LNCAP (cell line): Measurements from ENCODE around the gene CRISPLD2.

ENCODE experiments used
- TF ChIP-seq, protein P1 (sequence below): fragments of 450-650 bp; IDR thresholded peaks from 2 replicates; pipeline ENCODE4 v1.5.1; 2017; ENCODE audit warnings: mild to moderate bottlenecking

The CRISPLD2 gene

GRCh38 chr16:84929421-84930297 is 109.9 kb downstream of the CRISPLD2 start:
- TF ChIP-seq, protein P1, sequence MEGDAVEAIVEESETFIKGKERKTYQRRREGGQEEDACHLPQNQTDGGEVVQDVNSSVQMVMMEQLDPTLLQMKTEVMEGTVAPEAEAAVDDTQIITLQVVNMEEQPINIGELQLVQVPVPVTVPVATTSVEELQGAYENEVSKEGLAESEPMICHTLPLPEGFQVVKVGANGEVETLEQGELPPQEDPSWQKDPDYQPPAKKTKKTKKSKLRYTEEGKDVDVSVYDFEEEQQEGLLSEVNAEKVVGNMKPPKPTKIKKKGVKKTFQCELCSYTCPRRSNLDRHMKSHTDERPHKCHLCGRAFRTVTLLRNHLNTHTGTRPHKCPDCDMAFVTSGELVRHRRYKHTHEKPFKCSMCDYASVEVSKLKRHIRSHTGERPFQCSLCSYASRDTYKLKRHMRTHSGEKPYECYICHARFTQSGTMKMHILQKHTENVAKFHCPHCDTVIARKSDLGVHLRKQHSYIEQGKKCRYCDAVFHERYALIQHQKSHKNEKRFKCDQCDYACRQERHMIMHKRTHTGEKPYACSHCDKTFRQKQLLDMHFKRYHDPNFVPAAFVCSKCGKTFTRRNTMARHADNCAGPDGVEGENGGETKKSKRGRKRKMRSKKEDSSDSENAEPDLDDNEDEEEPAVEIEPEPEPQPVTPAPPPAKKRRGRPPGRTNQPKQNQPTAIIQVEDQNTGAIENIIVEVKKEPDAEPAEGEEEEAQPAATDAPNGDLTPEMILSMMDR: no peak

GRCh38 chr16:84930298-84931106 is 110.7 kb downstream of the CRISPLD2 start:
- TF ChIP-seq, protein P1: no peak

DNA sequence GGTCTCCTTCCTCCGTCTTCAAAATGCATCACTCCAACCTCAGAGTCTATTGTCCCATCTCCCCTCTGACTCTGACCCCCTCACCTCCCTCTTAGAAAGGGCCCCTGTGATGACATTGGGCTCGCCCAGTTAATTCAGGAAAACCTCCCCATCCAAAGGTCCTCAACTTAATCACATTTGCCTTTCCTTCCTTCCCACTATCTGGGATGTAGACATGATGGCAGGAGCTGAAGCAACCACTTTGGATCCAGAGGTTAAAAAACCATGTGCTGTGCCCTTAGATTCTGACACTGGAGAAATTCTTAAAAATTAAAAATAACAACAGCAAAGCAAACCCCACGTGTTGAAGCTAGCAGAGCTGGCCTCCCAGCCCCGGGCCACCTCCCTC is 111.3 kb downstream of the CRISPLD2 start:
- TF ChIP-seq, protein P1: no peak

DNA sequence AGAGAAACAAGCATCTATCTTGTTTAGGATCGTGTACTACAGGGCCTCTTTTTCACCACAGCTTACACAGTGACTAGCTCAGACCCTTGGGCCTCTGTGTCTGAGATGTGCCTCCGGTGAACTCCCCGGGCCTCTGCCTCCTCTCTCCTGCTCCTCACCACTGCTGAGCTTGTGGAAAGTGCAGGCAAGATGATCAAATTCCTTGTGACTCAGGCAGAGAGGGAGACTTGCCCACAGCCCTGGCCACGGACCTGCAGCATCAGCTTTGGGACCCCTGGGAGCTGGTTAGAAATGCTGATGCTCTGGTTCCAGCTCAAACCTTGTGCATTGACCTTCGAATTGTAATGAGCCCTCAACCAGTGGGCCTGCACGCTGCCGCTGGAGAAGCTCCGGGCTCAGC is 111.7 kb downstream of the CRISPLD2 start:
- TF ChIP-seq, protein P1: no peak

DNA sequence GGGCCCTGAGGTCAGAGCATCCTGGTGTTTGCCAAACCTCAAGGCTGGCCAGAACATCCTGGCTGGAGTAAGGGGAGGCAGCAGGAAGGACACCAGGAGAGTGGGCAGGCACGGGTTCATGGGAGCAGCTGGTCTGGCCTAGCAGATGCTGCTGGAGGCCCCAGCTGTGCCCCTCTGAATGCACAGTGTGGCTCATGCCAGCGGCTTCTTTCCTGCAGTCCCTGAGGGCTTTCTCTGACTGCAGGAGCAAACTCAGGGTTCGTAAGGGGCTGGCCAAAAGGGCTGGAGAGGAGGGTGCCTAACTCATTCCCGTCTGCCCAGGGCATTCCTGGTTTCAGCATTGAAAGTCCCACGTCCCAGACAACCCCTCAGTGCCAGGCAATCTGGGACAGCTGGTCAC is 112.9 kb downstream of the CRISPLD2 start:
- TF ChIP-seq, protein P1: no peak

GRCh38 chr16:84933774-84934631 is 114.2 kb downstream of the CRISPLD2 start:
- TF ChIP-seq, protein P1: no peak
